Neural crest cell (in vitro differentiated cells): ENCODE measurements around the gene C3orf62. TPM values are rescaled to one million over a fixed set of nuclear protein-coding genes. Genes with fewer than 3 reads are reported as not detected.

Source experiments
- DNase-seq: peaks from one replicate; pipeline ENCODE4 v3.0.0; 2021; ENCODE audit warnings: low read depth, mixed read lengths, low spot score
- H3K27ac Mint-ChIP-seq: one replicate; pipeline ENCODE4 v1.8.0; 2021; ENCODE audit warnings: mild to moderate bottlenecking, mixed read lengths; ENCODE audit not compliant: unreplicated experiment
- H3K27me3 Mint-ChIP-seq: 2 replicates; pipeline ENCODE4 v1.8.0; 2021; ENCODE audit warnings: low read depth, mild to moderate bottlenecking, mixed read lengths
- H3K36me3 Mint-ChIP-seq: 2 replicates; pipeline ENCODE4 v1.8.0; 2021; ENCODE audit warnings: low read depth, mild to moderate bottlenecking, mixed read lengths
- H3K4me1 Mint-ChIP-seq: 2 replicates; pipeline ENCODE4 v1.8.0; 2021; ENCODE audit warnings: mixed read lengths
- H3K4me3 Mint-ChIP-seq: one replicate; pipeline ENCODE4 v1.8.0; 2021; ENCODE audit warnings: mild to moderate bottlenecking, mixed read lengths
- H3K9me3 Mint-ChIP-seq: 2 replicates; pipeline ENCODE4 v1.8.0; 2021; ENCODE audit warnings: mixed read lengths
- total RNA-seq: library from RNA; stranded (reverse); gene quantifications from 2 replicates; pipeline ENCODE4 v1.2.1, GENCODE V29; 2021
- TF ChIP-seq, protein P1 (sequence below): fragments of 200-600 bp; sonication (generic); conservative IDR thresholded peaks from 2 replicates; pipeline ENCODE4 v1.5.0; 2021; ENCODE audit warnings: antibody characterized with exemption, mild to moderate bottlenecking

Gene C3orf62
- total RNA-seq, 1 donor from 2014 or later = 9.8 TPM

DNA sequence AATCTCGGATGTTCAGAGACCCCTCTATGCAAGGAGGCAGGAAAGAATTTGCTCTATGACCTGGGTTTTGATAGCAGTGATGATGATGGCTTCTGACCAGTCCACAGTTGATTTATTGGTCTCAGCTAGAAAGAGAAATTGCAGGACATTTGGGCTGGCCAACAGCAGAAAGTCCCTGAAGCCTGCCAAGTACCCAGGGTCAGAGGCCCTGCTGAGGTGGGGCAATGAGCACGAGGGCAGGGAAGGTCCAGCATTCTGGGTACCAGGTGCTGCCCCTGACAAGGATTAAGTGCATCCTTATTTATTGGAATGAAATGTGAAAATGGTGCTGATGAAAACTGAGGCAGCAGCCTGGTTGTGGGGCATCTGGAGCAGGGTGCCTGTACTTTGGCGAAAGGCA, 19.8 kb downstream of the C3orf62 start:
- TF ChIP-seq, protein P1, sequence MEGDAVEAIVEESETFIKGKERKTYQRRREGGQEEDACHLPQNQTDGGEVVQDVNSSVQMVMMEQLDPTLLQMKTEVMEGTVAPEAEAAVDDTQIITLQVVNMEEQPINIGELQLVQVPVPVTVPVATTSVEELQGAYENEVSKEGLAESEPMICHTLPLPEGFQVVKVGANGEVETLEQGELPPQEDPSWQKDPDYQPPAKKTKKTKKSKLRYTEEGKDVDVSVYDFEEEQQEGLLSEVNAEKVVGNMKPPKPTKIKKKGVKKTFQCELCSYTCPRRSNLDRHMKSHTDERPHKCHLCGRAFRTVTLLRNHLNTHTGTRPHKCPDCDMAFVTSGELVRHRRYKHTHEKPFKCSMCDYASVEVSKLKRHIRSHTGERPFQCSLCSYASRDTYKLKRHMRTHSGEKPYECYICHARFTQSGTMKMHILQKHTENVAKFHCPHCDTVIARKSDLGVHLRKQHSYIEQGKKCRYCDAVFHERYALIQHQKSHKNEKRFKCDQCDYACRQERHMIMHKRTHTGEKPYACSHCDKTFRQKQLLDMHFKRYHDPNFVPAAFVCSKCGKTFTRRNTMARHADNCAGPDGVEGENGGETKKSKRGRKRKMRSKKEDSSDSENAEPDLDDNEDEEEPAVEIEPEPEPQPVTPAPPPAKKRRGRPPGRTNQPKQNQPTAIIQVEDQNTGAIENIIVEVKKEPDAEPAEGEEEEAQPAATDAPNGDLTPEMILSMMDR = no peak

DNA sequence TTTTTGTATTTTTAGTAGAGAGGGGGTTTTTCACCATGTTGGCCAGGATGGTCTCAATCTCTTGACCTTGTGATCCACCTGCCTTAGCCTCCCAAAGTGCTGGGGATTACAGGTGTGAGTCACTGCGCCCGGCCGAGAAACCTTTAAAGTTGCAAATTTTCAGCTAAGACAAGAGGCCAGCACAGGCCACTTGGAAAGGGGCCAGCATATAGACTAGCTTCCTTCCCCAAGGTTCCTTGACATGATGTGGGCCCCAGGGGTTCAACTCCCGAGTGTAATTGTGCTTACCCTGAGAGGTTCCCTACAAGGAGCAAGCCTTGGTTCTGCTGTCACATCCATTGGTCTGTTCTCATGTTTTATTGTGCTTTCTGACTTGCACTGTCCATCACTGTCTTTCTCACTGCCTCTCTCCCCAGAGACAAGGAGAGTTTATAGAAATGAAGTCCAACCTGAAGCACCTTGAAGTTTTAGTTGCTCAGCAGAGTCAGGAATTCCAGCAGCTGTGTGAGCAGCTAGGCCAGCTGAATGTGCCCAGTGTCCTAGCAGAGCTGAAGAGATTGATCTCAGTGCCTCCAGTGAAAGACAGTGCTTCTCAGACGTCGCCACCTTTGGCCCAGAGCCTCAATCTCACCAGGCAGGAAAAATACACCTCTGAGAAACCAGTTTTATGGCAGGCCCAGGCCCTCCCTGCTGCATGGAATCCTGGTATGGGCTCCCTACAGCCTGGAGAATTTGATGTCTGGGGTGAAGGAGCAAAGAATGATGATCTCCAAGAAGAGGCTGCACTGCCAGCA, 21.1 kb downstream of the C3orf62 start:
- no peak overlapping the region for H3K27ac Mint-ChIP-seq
- no peaks in the 10 kb centered on the region for H3K27me3 Mint-ChIP-seq
- DNase-seq = no peak
- H3K4me3 Mint-ChIP-seq = no peak overlapping the region
- no peaks in the 10 kb centered on the region for H3K9me3 Mint-ChIP-seq
- H3K4me1 Mint-ChIP-seq = peaks cover 21% of the 10 kb centered on the region
- TF ChIP-seq, protein P1 = no peak
- H3K36me3 Mint-ChIP-seq = no peaks in the 10 kb centered on the region

More for the DNA sequence above, 19.8 kb downstream of the C3orf62 start:
- H3K36me3 Mint-ChIP-seq = no peaks in the 10 kb centered on the region
- no peak for DNase-seq
- peaks cover 25% of the 10 kb centered on the region for H3K4me1 Mint-ChIP-seq
- no peaks in the 10 kb centered on the region for H3K9me3 Mint-ChIP-seq
- H3K4me3 Mint-ChIP-seq = no peak overlapping the region
- H3K27me3 Mint-ChIP-seq = no peaks in the 10 kb centered on the region
- no peak overlapping the region for H3K27ac Mint-ChIP-seq

DNA sequence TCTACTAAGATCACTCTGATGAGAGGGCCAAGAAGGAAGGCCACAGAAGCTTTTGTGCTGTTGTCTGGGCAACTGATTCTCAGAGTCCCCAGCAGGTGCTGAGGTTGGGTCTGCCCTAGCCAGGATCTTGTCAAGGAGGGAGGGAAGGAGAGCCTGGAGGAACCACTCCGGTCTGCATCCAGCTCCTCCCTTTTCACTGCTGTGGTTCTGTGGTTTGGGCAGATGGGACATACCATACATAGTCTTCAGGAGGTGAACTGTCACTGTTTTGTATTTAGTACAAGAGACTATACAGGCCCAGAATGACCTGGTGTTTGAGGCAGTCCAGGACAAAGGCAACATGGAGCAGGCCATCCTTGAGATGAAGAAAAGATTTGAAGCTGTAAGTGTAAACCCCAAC, 21.9 kb downstream of the C3orf62 start:
- no peak overlapping the region for H3K27ac Mint-ChIP-seq

DNA sequence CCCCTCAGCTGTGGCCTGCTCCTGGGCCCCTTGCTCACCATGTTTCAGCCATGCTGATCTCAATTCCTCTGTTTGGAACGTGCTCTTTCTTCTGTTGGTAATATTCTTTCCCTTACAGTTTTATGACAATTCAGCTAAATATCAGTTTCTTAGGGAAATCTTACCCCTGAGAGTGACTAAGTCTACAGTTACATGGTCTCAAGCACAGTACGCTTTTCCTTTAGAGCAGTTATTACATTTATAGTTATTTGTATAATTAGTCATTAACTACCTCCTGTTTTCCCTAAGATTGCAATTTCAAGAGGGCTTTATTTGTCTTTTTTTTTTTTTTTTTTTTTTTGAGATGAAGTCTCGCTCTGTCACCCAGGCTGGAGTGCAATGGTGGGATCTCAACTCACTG, 23.5 kb downstream of the C3orf62 start:
- Mint-ChIP-seq H3K4me3 (no peak overlapping the region), H3K9me3 (no peaks in the 10 kb centered on the region), H3K4me1 (peaks cover 27% of the 10 kb centered on the region), H3K36me3 (no peaks in the 10 kb centered on the region), H3K27ac (no peak overlapping the region), H3K27me3 (no peaks in the 10 kb centered on the region)
- no peak for DNase-seq
- TF ChIP-seq, protein P1 = no peak

More for the DNA sequence above, 21.9 kb downstream of the C3orf62 start:
- TF ChIP-seq, protein P1 = no peak
- Mint-ChIP-seq H3K4me3 (no peak overlapping the region), H3K27me3 (no peaks in the 10 kb centered on the region), H3K9me3 (no peaks in the 10 kb centered on the region), H3K4me1 (peaks cover 21% of the 10 kb centered on the region), H3K36me3 (no peaks in the 10 kb centered on the region)
- DNase-seq = no peak

DNA sequence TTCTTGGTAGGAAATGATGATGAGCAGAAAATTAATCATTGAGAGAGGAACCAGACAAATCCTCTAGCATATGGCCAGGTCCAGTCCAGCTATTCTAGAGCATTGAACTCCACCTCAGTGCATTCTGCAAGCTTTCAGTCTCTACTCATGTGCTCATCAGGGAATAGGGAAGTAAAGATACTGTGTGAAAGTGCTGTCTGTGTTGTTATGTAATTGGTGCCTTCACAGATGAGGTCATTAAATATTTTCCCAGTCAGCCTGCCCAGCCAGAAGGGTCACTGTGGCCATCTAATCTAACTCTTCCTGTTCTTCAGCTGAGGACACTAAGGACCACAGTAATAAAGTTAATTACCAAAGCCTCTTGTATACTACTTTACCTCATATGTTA, 28.2 kb downstream of the C3orf62 start:
- H3K9me3 Mint-ChIP-seq = no peaks in the 10 kb centered on the region
- H3K4me3 Mint-ChIP-seq = no peak overlapping the region
- TF ChIP-seq, protein P1 = no peak
- no peak overlapping the region for H3K27ac Mint-ChIP-seq
- DNase-seq = no peak
- H3K27me3 Mint-ChIP-seq = no peaks in the 10 kb centered on the region
- peaks cover 14% of the 10 kb centered on the region for H3K4me1 Mint-ChIP-seq
- H3K36me3 Mint-ChIP-seq = no peaks in the 10 kb centered on the region
